HG03460 (cell line): Measurements from ENCODE around the gene NUP210L.
"Not testable (repeated sequence)": the region's sequence is repeated elsewhere in the genome, so short reads cannot be mapped to it uniquely, and the experiment has no call there.

Experiments used
- ATAC-seq: cut with Tn5 transposase; IDR thresholded peaks from one replicate; pipeline ENCODE4 v1.9.1; 2021; ENCODE audit not compliant: unreplicated experiment

NUP210L gene

GRCh38 chr1:154100141-154100540, 54.7 kb downstream of the NUP210L start:
- ATAC-seq: not testable (repeated sequence)

GRCh38 chr1:154097873-154098272, 57.0 kb downstream of the NUP210L start:
- ATAC-seq: no peak

GRCh38 chr1:154095456-154096060, 59.3 kb downstream of the NUP210L start:
- ATAC-seq: no peak

GRCh38 chr1:154094411-154094810, 60.5 kb downstream of the NUP210L start:
- ATAC-seq: no peak

- ATAC-seq: no peak
Observed at GRCh38 chr1:154093699-154094098, 61.2 kb downstream of the NUP210L start.

GRCh38 chr1:154091706-154092105, 63.2 kb downstream of the NUP210L start:
- no peak for ATAC-seq

GRCh38 chr1:154087574-154087973, 67.3 kb downstream of the NUP210L start:
- ATAC-seq: no peak

GRCh38 chr1:154083057-154083456, 71.8 kb downstream of the NUP210L start:
- not testable (repeated sequence) for ATAC-seq

- no peak for ATAC-seq
Observed at GRCh38 chr1:154081386-154082126, 73.3 kb downstream of the NUP210L start.

- ATAC-seq: no peak
Observed at GRCh38 chr1:154076413-154076812, 78.5 kb downstream of the NUP210L start.

- no peak for ATAC-seq
Observed at GRCh38 chr1:154075746-154076145, 79.1 kb downstream of the NUP210L start.

GRCh38 chr1:154062309-154062708, 92.6 kb downstream of the NUP210L start:
- ATAC-seq: no peak

GRCh38 chr1:154047436-154047835, 107.4 kb downstream of the NUP210L start:
- ATAC-seq: not testable (repeated sequence)

GRCh38 chr1:154033697-154034096, 121.2 kb downstream of the NUP210L start:
- ATAC-seq: not testable (repeated sequence)

GRCh38 chr1:154019940-154020339, 134.9 kb downstream of the NUP210L start:
- ATAC-seq: no peak

GRCh38 chr1:154019269-154019668, 135.6 kb downstream of the NUP210L start:
- no peak for ATAC-seq

GRCh38 chr1:154014154-154014907, 140.5 kb downstream of the NUP210L start:
- no peak for ATAC-seq

- ATAC-seq: not testable (repeated sequence)
Observed at GRCh38 chr1:154012543-154012942, 142.3 kb downstream of the NUP210L start.

GRCh38 chr1:154012129-154012528, 142.7 kb downstream of the NUP210L start:
- no peak for ATAC-seq

- ATAC-seq: no peak
Observed at GRCh38 chr1:154006136-154006535, 148.7 kb downstream of the NUP210L start.

GRCh38 chr1:154000420-154000819, 154.5 kb downstream of the NUP210L start:
- ATAC-seq: no peak

- not testable (repeated sequence) for ATAC-seq
Observed at GRCh38 chr1:153996882-153997281, 158.0 kb downstream of the NUP210L start.
